Right atrium auricular region (tissue), 2 donors: ENCODE measurements around the gene LELP1. TPM values are rescaled to one million over a fixed set of nuclear protein-coding genes. Genes with fewer than 3 reads are reported as not detected.

Source experiments
- DNase-seq: peaks from one replicate; pipeline ENCODE4 v3.0.0-alpha.2; 2019; ENCODE audit warnings: low spot score
- H3K27ac ChIP-seq, 2 donors: fragments of 200-600 bp; sonication (generic); 1 replicate in 1 of 2; 2 replicates in 1 of 2; pipeline ENCODE4 v1.5.1; 2016 to 2019
- H3K27me3 ChIP-seq, 2 donors: fragments of 200-600 bp; sonication (generic); one replicate each; pipeline versions ENCODE4 v1.5.1 to v1.6.0; 2017 to 2019
- H3K36me3 ChIP-seq: fragments of 200-600 bp; sonication (generic); one replicate; pipeline ENCODE4 v1.5.1; 2016
- H3K4me1 ChIP-seq, 2 donors: fragments of 200-600 bp; sonication (generic); one replicate each; pipeline versions ENCODE4 v1.5.1 to v1.6.0; 2017 to 2019
- H3K4me3 ChIP-seq, 2 donors: fragments of 200-600 bp; sonication (generic); 1 replicate in 1 of 2; 2 replicates in 1 of 2; pipeline ENCODE4 v1.5.1; 2017 to 2019; ENCODE audit warnings: mild to moderate bottlenecking in 1 of 2, moderate library complexity in 1 of 2
- H3K9me3 ChIP-seq, 2 donors: fragments of 200-600 bp; sonication (generic); one replicate each; pipeline ENCODE4 v1.5.1; 2019
- total RNA-seq, 2 donors: library from RNA; depleted of rRNA; stranded (reverse); fragments of >200 nt; gene quantifications; one replicate each; pipeline ENCODE4 v1.1.0, GENCODE V29; 2016
- TF ChIP-seq, protein P1 (sequence below), 2 donors: fragments of 200-600 bp; sonication (generic); IDR thresholded peaks; one replicate each; pipeline ENCODE4 v1.5.1; 2019; ENCODE audit warnings: antibody characterized with exemption in 2 of 2

Gene LELP1
- total RNA-seq, 2 donors from 2014 or later: not detected

DNA sequence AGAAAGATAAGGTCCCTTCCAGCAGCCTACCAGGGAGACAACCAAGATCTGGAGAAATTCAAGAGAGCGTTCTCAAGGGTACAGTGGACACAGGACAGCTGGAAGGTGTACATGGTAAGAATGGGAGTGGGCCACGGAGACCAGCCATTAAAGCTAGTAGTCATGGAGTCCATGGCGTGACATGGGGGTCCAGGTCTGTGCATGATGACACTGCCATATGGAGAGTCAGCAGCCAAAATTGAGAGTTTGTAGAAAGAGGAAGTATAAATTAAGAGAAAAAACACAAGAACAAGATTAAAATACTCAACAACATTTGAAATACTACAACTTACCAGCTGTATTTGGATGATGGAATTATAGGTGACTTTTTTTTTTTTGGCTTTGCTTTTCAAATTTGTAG, 48.3 kb downstream of the LELP1 start:
- H3K4me3 ChIP-seq: no peak overlapping the region
- no peaks in the 10 kb centered on the region for H3K27me3 ChIP-seq
- DNase-seq: no peak
- no peak overlapping the region for H3K27ac ChIP-seq
- TF ChIP-seq, protein P1, sequence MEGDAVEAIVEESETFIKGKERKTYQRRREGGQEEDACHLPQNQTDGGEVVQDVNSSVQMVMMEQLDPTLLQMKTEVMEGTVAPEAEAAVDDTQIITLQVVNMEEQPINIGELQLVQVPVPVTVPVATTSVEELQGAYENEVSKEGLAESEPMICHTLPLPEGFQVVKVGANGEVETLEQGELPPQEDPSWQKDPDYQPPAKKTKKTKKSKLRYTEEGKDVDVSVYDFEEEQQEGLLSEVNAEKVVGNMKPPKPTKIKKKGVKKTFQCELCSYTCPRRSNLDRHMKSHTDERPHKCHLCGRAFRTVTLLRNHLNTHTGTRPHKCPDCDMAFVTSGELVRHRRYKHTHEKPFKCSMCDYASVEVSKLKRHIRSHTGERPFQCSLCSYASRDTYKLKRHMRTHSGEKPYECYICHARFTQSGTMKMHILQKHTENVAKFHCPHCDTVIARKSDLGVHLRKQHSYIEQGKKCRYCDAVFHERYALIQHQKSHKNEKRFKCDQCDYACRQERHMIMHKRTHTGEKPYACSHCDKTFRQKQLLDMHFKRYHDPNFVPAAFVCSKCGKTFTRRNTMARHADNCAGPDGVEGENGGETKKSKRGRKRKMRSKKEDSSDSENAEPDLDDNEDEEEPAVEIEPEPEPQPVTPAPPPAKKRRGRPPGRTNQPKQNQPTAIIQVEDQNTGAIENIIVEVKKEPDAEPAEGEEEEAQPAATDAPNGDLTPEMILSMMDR (IDR thresholded peaks at IDR 0.05): no peak
- H3K36me3 ChIP-seq: no peaks in the 10 kb centered on the region
- H3K9me3 ChIP-seq: no peaks in the 10 kb centered on the region
- no peaks in the 10 kb centered on the region for H3K4me1 ChIP-seq

DNA sequence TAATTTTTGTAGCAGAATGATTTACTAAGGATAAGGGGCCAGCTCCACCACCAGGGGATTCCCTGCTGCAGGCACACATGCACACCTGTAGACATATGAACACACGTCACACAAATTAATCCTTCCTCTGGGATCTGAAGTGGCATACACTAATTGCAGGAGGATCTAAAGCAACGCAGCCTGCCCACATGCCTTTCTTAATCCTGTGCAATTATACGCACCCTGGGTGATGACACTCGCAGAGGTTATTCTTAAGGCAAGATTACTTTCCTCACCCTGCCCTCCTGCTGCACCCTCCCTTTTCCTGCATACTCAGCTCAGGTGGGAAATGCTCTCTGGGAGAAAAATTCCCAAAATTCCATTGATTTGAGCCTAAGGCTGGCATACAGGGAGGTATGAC, 48.8 kb downstream of the LELP1 start:
- Histone ChIP-seq H3K4me3 (no peak overlapping the region), H3K27me3 (no peaks in the 10 kb centered on the region), H3K9me3 (no peaks in the 10 kb centered on the region), H3K36me3 (no peaks in the 10 kb centered on the region), H3K27ac (no peak overlapping the region), H3K4me1 (no peaks in the 10 kb centered on the region)
- DNase-seq: no peak
- TF ChIP-seq, protein P1 (IDR thresholded peaks at IDR 0.05): no peak

DNA sequence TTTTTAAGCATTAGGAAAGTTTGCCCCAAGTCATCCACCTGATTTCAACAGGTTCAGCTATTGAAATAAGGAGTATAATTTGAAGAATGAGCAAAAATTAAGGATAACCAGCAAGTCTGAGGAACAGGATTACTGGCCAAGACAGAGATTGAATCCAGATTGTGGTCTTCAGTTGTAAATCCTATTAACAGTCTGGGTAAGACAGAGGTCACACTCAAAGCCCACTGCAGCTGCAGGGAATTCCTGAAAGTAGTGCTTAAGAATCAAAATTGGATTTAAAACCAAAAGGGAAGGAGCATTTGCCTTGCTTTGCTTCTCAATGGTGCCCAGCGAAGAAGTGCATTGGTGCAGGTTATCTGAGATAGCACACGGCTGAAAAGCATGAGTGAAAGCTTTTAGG, 49.8 kb downstream of the LELP1 start:
- Histone ChIP-seq H3K4me3 (no peak overlapping the region), H3K4me1 (no peaks in the 10 kb centered on the region), H3K9me3 (no peaks in the 10 kb centered on the region), H3K27ac (no peak overlapping the region), H3K36me3 (no peaks in the 10 kb centered on the region), H3K27me3 (no peaks in the 10 kb centered on the region)
- no peak for DNase-seq
- TF ChIP-seq, protein P1 (IDR thresholded peaks at IDR 0.05): no peak

DNA sequence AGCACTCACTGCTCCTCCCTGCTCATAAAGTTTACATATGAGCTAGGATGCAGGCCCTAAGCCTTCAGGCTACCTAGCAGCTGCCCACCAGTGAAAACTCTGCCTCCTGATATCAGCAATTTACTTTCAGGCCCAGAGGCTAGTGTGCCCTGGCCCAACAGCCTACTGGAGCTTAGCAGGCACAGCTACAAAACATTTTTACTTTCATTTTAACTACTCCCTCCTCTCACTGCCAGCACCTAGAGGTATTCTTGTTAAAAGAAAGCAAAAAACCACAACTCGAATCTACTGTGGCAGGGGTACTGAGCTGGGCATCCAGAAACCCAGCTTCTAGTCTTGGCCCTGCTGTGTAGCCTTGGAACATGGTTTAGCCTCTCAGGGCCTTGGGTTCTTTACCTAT, 50.5 kb downstream of the LELP1 start:
- Histone ChIP-seq H3K27ac (no peak overlapping the region), H3K4me1 (no peaks in the 10 kb centered on the region), H3K9me3 (no peaks in the 10 kb centered on the region), H3K36me3 (no peaks in the 10 kb centered on the region), H3K27me3 (no peaks in the 10 kb centered on the region), H3K4me3 (no peak overlapping the region)
- DNase-seq: no peak
- TF ChIP-seq, protein P1 (IDR thresholded peaks at IDR 0.05): no peak

Other genes starting within 250 kb of the LELP1 start
- gene SPRR4, start 232.8 kb upstream of the LELP1 start, total RNA-seq: not detected
- gene SPRR1A, start 219.3 kb upstream of the LELP1 start, total RNA-seq: not detected
- gene SPRR3, start 201.7 kb upstream of the LELP1 start, total RNA-seq: not detected
- not detected for gene SPRR1B, start 172.2 kb upstream of the LELP1 start, total RNA-seq
- gene SPRR2D, start 162.3 kb upstream of the LELP1 start, total RNA-seq: not detected
- not detected for gene SPRR2A, start 145.9 kb upstream of the LELP1 start, total RNA-seq
- gene SPRR2B, start 131.8 kb upstream of the LELP1 start, total RNA-seq: not detected
- gene SPRR2E, start 108.9 kb upstream of the LELP1 start, total RNA-seq: not detected
- 1 to 10 TPM in 1 of 2 donors, not detected in 1; 2.8 TPM for gene SPRR2F, start 89.9 kb upstream of the LELP1 start, total RNA-seq
- not detected for gene SPRR2G, start 52.5 kb upstream of the LELP1 start, total RNA-seq
- gene PRR9, start 14.2 kb downstream of the LELP1 start, total RNA-seq: 1 to 10 TPM; 1.2 to 1.9 TPM
- not detected for gene LORICRIN, start 56.3 kb downstream of the LELP1 start, total RNA-seq
- gene PGLYRP3, start 109.5 kb downstream of the LELP1 start, total RNA-seq: not detected
- not detected for gene PGLYRP4, start 145.4 kb downstream of the LELP1 start, total RNA-seq
- 100 to 1,000 TPM in 1 of 2 donors, 10 to 100 TPM in 1; 65.7 to 199 TPM for gene S100A9, start 154.4 kb downstream of the LELP1 start, total RNA-seq
- gene S100A12, start 172.2 kb downstream of the LELP1 start, total RNA-seq: 1 to 10 TPM; 5.5 to 5.7 TPM
- 10 to 100 TPM; 19.1 to 37.1 TPM for gene S100A8, start 187.6 kb downstream of the LELP1 start, total RNA-seq
- not detected for gene S100A7A, start 213.1 kb downstream of the LELP1 start, total RNA-seq